Cardiac muscle cell (in vitro differentiated cells and primary cell): ENCODE results near the gene POLE2. TPM values are rescaled to one million over a fixed set of nuclear protein-coding genes. Genes with fewer than 3 reads are reported as not detected.
"Not testable (repeated sequence)": the region's sequence is repeated elsewhere in the genome, so short reads cannot be mapped to it uniquely, and the experiment has no call there.

Experiments used
- DNase-seq, 2 donors: peaks; one replicate each; pipeline versions ENCODE4 v3.0.0 to v3.0.0-alpha.2; 2010 to 2017; ENCODE audit warnings: low read depth in 1 of 2, low spot score in 1 of 2
- H3K27ac ChIP-seq: fragments of 200-600 bp; sonication (generic); 2 replicates; pipeline ENCODE4 v1.5.1; 2016
- H3K27me3 ChIP-seq: fragments of 200-600 bp; sonication (generic); 2 replicates; pipeline ENCODE4 v1.6.0; 2016; ENCODE audit warnings: control low read depth
- H3K36me3 ChIP-seq: fragments of 200-600 bp; sonication (generic); 2 replicates; pipeline ENCODE4 v1.5.1; 2016; ENCODE audit warnings: control low read depth
- H3K4me1 ChIP-seq: fragments of 200-600 bp; sonication (generic); 2 replicates; pipeline ENCODE4 v1.8.1; 2017; ENCODE audit warnings: low read depth, mild to moderate bottlenecking, mixed run types
- H3K4me3 ChIP-seq: fragments of 200-600 bp; sonication (generic); 2 replicates; pipeline ENCODE4 v1.5.1; 2016; ENCODE audit warnings: mild to moderate bottlenecking
- H3K9me3 ChIP-seq: fragments of 200-600 bp; sonication (generic); 2 replicates; pipeline ENCODE4 v1.5.1; 2017; ENCODE audit warnings: low read depth, mild to moderate bottlenecking, control low read depth
- CTCF ChIP-seq: IDR thresholded peaks from 2 replicates; pipeline ENCODE4 v1.5.1; 2012; ENCODE audit warnings: low read depth, mild to moderate bottlenecking, low read length
- polyA plus RNA-seq: library from polyadenylated mRNA; unstranded; fragments of >200 nt; fragmentation: Nextera tagmentation; extraction: Ambion mirVana; gene quantifications from 2 replicates; pipeline ENCODE4 v1.2.1, GENCODE V29; 2016
- total RNA-seq: library from RNA; depleted of rRNA; stranded (reverse); fragments of >200 nt; gene quantifications from 2 replicates; pipeline ENCODE4 v1.2.3, GENCODE V29; 2016

Gene POLE2
- total and polyA plus RNA-seq, 2 experiments from 2014 or later, result 4.5 to 9.0 TPM

GRCh38 chr14:49673586-49673985, 14.4 kb downstream of the POLE2 start:
- no peak for DNase-seq
- H3K36me3 ChIP-seq, result no peaks in the 10 kb centered on the region
- no peak overlapping the region for H3K4me3 ChIP-seq
- no peaks in the 10 kb centered on the region for H3K9me3 ChIP-seq
- TF ChIP-seq CTCF, result no peak
- H3K27me3 ChIP-seq, result no peaks in the 10 kb centered on the region
- H3K4me1 ChIP-seq, result no peaks in the 10 kb centered on the region
- H3K27ac ChIP-seq, result no peak overlapping the region

- Histone ChIP-seq H3K27ac (no peak overlapping the region), H3K9me3 (no peaks in the 10 kb centered on the region), H3K4me1 (no peaks in the 10 kb centered on the region), H3K27me3 (no peaks in the 10 kb centered on the region), H3K36me3 (no peaks in the 10 kb centered on the region), H3K4me3 (no peak overlapping the region)
- no peak for TF ChIP-seq CTCF
- DNase-seq, result no peak
Observed at GRCh38 chr14:49670475-49670874, 17.5 kb downstream of the POLE2 start.

GRCh38 chr14:49659526-49660455, 28.2 kb downstream of the POLE2 start:
- no peak for DNase-seq
- Histone ChIP-seq H3K9me3 (no peaks in the 10 kb centered on the region), H3K27ac (no peak overlapping the region), H3K4me3 (no peak overlapping the region), H3K36me3 (no peaks in the 10 kb centered on the region), H3K4me1 (no peaks in the 10 kb centered on the region), H3K27me3 (no peaks in the 10 kb centered on the region)
- TF ChIP-seq CTCF, result no peak

GRCh38 chr14:49657500-49657899, 30.5 kb downstream of the POLE2 start:
- H3K36me3 ChIP-seq, H3K4me3 ChIP-seq, H3K27me3 ChIP-seq, H3K4me1 ChIP-seq, H3K9me3 ChIP-seq, H3K27ac ChIP-seq, DNase-seq: not testable (repeated sequence)

- Histone ChIP-seq H3K9me3 (no peaks in the 10 kb centered on the region), H3K27ac (no peak overlapping the region), H3K4me3 (no peak overlapping the region), H3K4me1 (no peaks in the 10 kb centered on the region), H3K36me3 (no peaks in the 10 kb centered on the region), H3K27me3 (no peaks in the 10 kb centered on the region)
- DNase-seq, result no peak
- TF ChIP-seq CTCF, result no peak
Observed at GRCh38 chr14:49654511-49654910, 33.5 kb downstream of the POLE2 start.

- no peak for TF ChIP-seq CTCF
- H3K27me3 ChIP-seq, result no peaks in the 10 kb centered on the region
- H3K4me1 ChIP-seq, result no peaks in the 10 kb centered on the region
- H3K27ac ChIP-seq, result no peak overlapping the region
- DNase-seq, result no peak
- H3K4me3 ChIP-seq, result no peak overlapping the region
- H3K36me3 ChIP-seq, result no peaks in the 10 kb centered on the region
- no peaks in the 10 kb centered on the region for H3K9me3 ChIP-seq
Observed at GRCh38 chr14:49653508-49653907, 34.5 kb downstream of the POLE2 start.
